ENCODE data around the gene ST8SIA1. TPM values are rescaled to one million over a fixed set of nuclear protein-coding genes. Genes with fewer than 3 reads are reported as not detected.

Gene ST8SIA1
- total and polyA plus RNA-seq, 2 of the 4 experiments (the other 2 are of a cell fraction): not detected

DNA sequence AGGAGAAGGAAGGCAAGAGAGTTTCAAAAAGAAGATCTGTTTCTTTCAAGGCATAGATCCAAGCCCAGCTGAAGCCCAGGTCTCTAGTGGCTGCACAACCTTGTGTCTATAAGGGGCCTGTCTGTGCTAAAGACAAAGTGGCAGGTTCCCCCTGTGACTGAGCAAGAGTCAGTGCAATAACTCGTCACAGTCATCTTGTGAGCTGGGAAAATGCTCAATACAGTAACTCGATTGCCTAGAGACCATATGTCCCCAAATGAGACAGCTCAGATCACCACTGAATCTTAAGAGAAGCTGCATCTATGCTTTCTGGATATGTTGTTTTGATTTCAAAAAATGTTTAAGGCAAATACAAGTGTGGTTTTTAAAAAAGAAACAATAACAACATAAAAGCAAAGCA lies 24.2 kb downstream of the ST8SIA1 start:
- no peak overlapping the region for H2AK9ac ChIP-seq (replicated peaks; ENCODE audit: low read depth, low read length, poor library complexity)
- H3K14ac ChIP-seq (replicated peaks; ENCODE audit: low read depth, low read length): no peak overlapping the region
- no peak for DNase-seq
- H4K91ac ChIP-seq (ENCODE audit: insufficient read depth, low read depth, low read length): no peak overlapping the region
- no peaks in the 10 kb centered on the region for H3K4me1 ChIP-seq (ENCODE audit: control insufficient read depth, insufficient read depth, low read length)
- WGBS, 2 experiments (ENCODE audit: extremely low coverage in 2 of 2, insufficient read length in 1 of 2): no CpG with 5 or more reads among the region's 2 CpGs
- POLR2A ChIA-PET (ENCODE audit: unreplicated experiment): no interaction called here
- BruUV-seq (replicated peaks): no TSS peak
- H4K20me1 ChIP-seq (ENCODE audit: insufficient read depth, low read length): no peaks in the 10 kb centered on the region
- no peak overlapping the region for H3K4me2 ChIP-seq (ENCODE audit: low read depth, low read length)
- in situ Hi-C loops (cut with MboI; ENCODE audit: low sequenced_read_pairs) (no loop called here), intact Hi-C loops (cut with micrococcal nuclease) (no loop called here), dilution Hi-C loops (cut with HindIII; ENCODE audit: low sequenced_read_pairs, unreplicated experiment) (no loop called here)
- H3K18ac ChIP-seq (ENCODE audit: low read depth, low read length): no peak overlapping the region
- no peaks in the 10 kb centered on the region for H3K36me3 ChIP-seq (ENCODE audit: control insufficient read depth, insufficient read depth, low read length)
- H3K56ac ChIP-seq (ENCODE audit: extremely low read depth, insufficient read depth, low read length): no peak overlapping the region
- peaks cover 17% of the 10 kb centered on the region; the same call in 1 of the 2 replicates for H3K27me3 ChIP-seq (ENCODE audit: control insufficient read depth, insufficient read depth, low read length)
- H2BK5ac ChIP-seq (ENCODE audit: low read depth, low read length, poor library complexity, severe bottlenecking): no peak overlapping the region
- TF ChIP-seq BHLHE40 (IDR thresholded peaks at IDR 0.05; ENCODE audit: low read depth, low read length) (no peak), MAFK (IDR thresholded peaks at IDR 0.05; ENCODE audit: low read depth, low read length) (no peak), SMC3 (IDR thresholded peaks at IDR 0.05; ENCODE audit: low read depth, low read length) (no peak), MAZ (IDR thresholded peaks at IDR 0.05; ENCODE audit: borderline replicate concordance, low read depth, low read length) (no peak), RAD21 (IDR thresholded peaks at IDR 0.05; ENCODE audit: low read length) (no peak), RCOR1 (IDR thresholded peaks at IDR 0.05; ENCODE audit: insufficient replicate concordance, low read length) (no peak), CEBPB (IDR thresholded peaks at IDR 0.05; ENCODE audit: low read depth, low read length) (no peak), NFE2L2 (IDR thresholded peaks at IDR 0.05; ENCODE audit: low read depth, low read length) (no peak), CHD1 (IDR thresholded peaks at IDR 0.05; ENCODE audit: low read depth, low read length) (no peak), MXI1 (IDR thresholded peaks at IDR 0.05; ENCODE audit: borderline replicate concordance, low read depth, low read length) (no peak), POLR2A (IDR thresholded peaks at IDR 0.05; ENCODE audit: low read depth, low read length) (no peak), RFX5 (IDR thresholded peaks at IDR 0.05; ENCODE audit: low read depth, low read length) (no peak), FOS (IDR thresholded peaks at IDR 0.05; ENCODE audit: low read depth, low read length) (no peak)
- TF ChIP-seq, protein P1, sequence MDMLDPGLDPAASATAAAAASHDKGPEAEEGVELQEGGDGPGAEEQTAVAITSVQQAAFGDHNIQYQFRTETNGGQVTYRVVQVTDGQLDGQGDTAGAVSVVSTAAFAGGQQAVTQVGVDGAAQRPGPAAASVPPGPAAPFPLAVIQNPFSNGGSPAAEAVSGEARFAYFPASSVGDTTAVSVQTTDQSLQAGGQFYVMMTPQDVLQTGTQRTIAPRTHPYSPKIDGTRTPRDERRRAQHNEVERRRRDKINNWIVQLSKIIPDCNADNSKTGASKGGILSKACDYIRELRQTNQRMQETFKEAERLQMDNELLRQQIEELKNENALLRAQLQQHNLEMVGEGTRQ (IDR thresholded peaks at IDR 0.05; ENCODE audit: low read depth, low read length): no peak
- TF ChIP-seq, protein P2, sequence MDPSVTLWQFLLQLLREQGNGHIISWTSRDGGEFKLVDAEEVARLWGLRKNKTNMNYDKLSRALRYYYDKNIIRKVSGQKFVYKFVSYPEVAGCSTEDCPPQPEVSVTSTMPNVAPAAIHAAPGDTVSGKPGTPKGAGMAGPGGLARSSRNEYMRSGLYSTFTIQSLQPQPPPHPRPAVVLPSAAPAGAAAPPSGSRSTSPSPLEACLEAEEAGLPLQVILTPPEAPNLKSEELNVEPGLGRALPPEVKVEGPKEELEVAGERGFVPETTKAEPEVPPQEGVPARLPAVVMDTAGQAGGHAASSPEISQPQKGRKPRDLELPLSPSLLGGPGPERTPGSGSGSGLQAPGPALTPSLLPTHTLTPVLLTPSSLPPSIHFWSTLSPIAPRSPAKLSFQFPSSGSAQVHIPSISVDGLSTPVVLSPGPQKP (IDR thresholded peaks at IDR 0.05; ENCODE audit: borderline replicate concordance, low read depth, low read length): no peak
- TF ChIP-seq, protein P3, sequence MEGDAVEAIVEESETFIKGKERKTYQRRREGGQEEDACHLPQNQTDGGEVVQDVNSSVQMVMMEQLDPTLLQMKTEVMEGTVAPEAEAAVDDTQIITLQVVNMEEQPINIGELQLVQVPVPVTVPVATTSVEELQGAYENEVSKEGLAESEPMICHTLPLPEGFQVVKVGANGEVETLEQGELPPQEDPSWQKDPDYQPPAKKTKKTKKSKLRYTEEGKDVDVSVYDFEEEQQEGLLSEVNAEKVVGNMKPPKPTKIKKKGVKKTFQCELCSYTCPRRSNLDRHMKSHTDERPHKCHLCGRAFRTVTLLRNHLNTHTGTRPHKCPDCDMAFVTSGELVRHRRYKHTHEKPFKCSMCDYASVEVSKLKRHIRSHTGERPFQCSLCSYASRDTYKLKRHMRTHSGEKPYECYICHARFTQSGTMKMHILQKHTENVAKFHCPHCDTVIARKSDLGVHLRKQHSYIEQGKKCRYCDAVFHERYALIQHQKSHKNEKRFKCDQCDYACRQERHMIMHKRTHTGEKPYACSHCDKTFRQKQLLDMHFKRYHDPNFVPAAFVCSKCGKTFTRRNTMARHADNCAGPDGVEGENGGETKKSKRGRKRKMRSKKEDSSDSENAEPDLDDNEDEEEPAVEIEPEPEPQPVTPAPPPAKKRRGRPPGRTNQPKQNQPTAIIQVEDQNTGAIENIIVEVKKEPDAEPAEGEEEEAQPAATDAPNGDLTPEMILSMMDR (conservative IDR thresholded peaks at IDR 0.05; ENCODE audit: low read depth, low read length): no peak
- H3K9me1 ChIP-seq (ENCODE audit: insufficient read depth, low read length): no peaks in the 10 kb centered on the region
- H4K8ac ChIP-seq (ENCODE audit: low read depth in 2 of 2, low read length in 2 of 2): no peak overlapping the region
- H2BK20ac ChIP-seq (ENCODE audit: low read depth, low read length): no peak overlapping the region
- no peak overlapping the region for H2AK5ac ChIP-seq (ENCODE audit: low read depth, low read length)
- no peaks in the 10 kb centered on the region for H3K9me3 ChIP-seq (ENCODE audit: control insufficient read depth, insufficient read depth, low read length)
- no peak overlapping the region for H3K4ac ChIP-seq (ENCODE audit: low read depth, low read length)
- no peaks in the 10 kb centered on the region for H3K79me1 ChIP-seq (ENCODE audit: low read depth in 1 of 2, low read length in 2 of 2)
- H3K9ac ChIP-seq (ENCODE audit: low read depth, low read length): no peak overlapping the region
- H2BK15ac ChIP-seq (ENCODE audit: low read depth, low read length): no peak overlapping the region
- H3K23ac ChIP-seq (ENCODE audit: low read depth, low read length): no peak overlapping the region
- no peak overlapping the region for H3K27ac ChIP-seq (ENCODE audit: insufficient read depth, low read length)
- no peak for ATAC-seq (ENCODE audit: low read depth)
- no peak overlapping the region for H3K4me3 ChIP-seq (ENCODE audit: insufficient read depth, low read depth, low read length)
- CTCF ChIA-PET: no interaction called here
- H2BK120ac ChIP-seq (ENCODE audit: low read depth, low read length): no peak overlapping the region
- H4K5ac ChIP-seq (ENCODE audit: low read depth, low read length): no peak overlapping the region
- H2AFZ ChIP-seq (replicated peaks; ENCODE audit: low read length, poor library complexity): no peak overlapping the region
